HepG2 (cell line): ENCODE measurements around the gene S100Z. TPM values are rescaled to one million over a fixed set of nuclear protein-coding genes. Genes with fewer than 3 reads are reported as not detected.

Experiments
- AKAP8 ChIP-seq: sonication (generic); formaldehyde crosslinking; IDR thresholded peaks from 2 replicates; pipeline ENCODE4 v1.5.1; 2020; ENCODE audit warnings: mild to moderate bottlenecking, missing genetic modification reagents
- ARID3A ChIP-seq: IDR thresholded peaks from 2 replicates; pipeline ENCODE4 v1.6.1; 2012; ENCODE audit warnings: low read depth, low read length, improper control_type of control experiment
- CBFB ChIP-seq: sonication (generic); formaldehyde crosslinking; IDR thresholded peaks from 2 replicates; pipeline ENCODE4 v1.4.0; 2020; ENCODE audit warnings: missing genetic modification reagents
- FOXP4 ChIP-seq: sonication (generic); formaldehyde crosslinking; IDR thresholded peaks from 2 replicates; pipeline ENCODE4 v1.4.0; 2020; ENCODE audit warnings: missing genetic modification reagents
- GMEB1 ChIP-seq: sonication (generic); formaldehyde crosslinking; IDR thresholded peaks from 2 replicates; pipeline ENCODE4 v1.5.1; 2020; ENCODE audit warnings: missing genetic modification reagents, mild to moderate bottlenecking, borderline replicate concordance
- HMG20B ChIP-seq: conservative IDR thresholded peaks from 2 replicates; pipeline ENCODE4 v1.6.1; 2016; ENCODE audit warnings: missing genetic modification reagents, missing compliant biosample characterization
- HOXA5 ChIP-seq: sonication (generic); formaldehyde crosslinking; IDR thresholded peaks from 2 replicates; pipeline ENCODE4 v1.4.0; 2020; ENCODE audit warnings: missing genetic modification reagents
- MEIS2 ChIP-seq: sonication (generic); formaldehyde crosslinking; IDR thresholded peaks from 2 replicates; pipeline ENCODE4 v1.9.0; 2021; ENCODE audit warnings: mild to moderate bottlenecking, missing genetic modification reagents
- NFIC ChIP-seq: IDR thresholded peaks from 2 replicates; pipeline ENCODE4 v1.6.1; 2012; ENCODE audit warnings: mild to moderate bottlenecking, low read length, inconsistent platforms
- NRL ChIP-seq: sonication (generic); formaldehyde crosslinking; IDR thresholded peaks from 2 replicates; pipeline ENCODE4 v1.5.0; 2020; ENCODE audit warnings: missing genetic modification reagents, mild to moderate bottlenecking, moderate library complexity, borderline replicate concordance
- PAF1 ChIP-seq: IDR thresholded peaks from 2 replicates; pipeline ENCODE4 v1.6.1; 2016; ENCODE audit warnings: missing genetic modification reagents, missing compliant biosample characterization
- PITX1 ChIP-seq: sonication (generic); formaldehyde crosslinking; IDR thresholded peaks from 2 replicates; pipeline ENCODE4 v1.5.1; 2020; ENCODE audit warnings: mild to moderate bottlenecking, missing genetic modification reagents
- PLSCR1 ChIP-seq: sonication (generic); formaldehyde crosslinking; IDR thresholded peaks from 2 replicates; pipeline ENCODE4 v1.5.0; 2020; ENCODE audit warnings: missing genetic modification reagents, mild to moderate bottlenecking, borderline replicate concordance
- SP1 ChIP-seq, 2 experiments: fragments of 450-650 bp in 1 of 2; sonication (generic) in 1 of 2; formaldehyde crosslinking in 1 of 2; IDR thresholded peaks; 2 replicates each; pipeline versions ENCODE4 v1.4.0 to v1.6.1; 2016 to 2020; ENCODE audit warnings: missing genetic modification reagents in 1 of 2
- STAG1 ChIP-seq: sonication (generic); formaldehyde crosslinking; IDR thresholded peaks from 2 replicates; pipeline ENCODE4 v1.4.0; 2020; ENCODE audit warnings: missing genetic modification reagents
- ZBTB25 ChIP-seq: IDR thresholded peaks from 2 replicates; pipeline ENCODE4 v1.6.1; 2018; ENCODE audit warnings: missing genetic modification reagents
- ZBTB38 ChIP-seq: sonication (generic); formaldehyde crosslinking; IDR thresholded peaks from 2 replicates; pipeline ENCODE4 v1.5.1; 2020; ENCODE audit warnings: mild to moderate bottlenecking, missing genetic modification reagents
- ZFYVE20 ChIP-seq: sonication (generic); formaldehyde crosslinking; IDR thresholded peaks from 2 replicates; pipeline ENCODE4 v1.8.0; 2023; ENCODE audit warnings: low read depth, mild to moderate bottlenecking, moderate library complexity, missing genetic modification reagents, borderline replicate concordance
- ZNF160 ChIP-seq: sonication (generic); formaldehyde crosslinking; IDR thresholded peaks from 2 replicates; pipeline ENCODE4 v1.8.0; 2022; ENCODE audit warnings: mild to moderate bottlenecking, inconsistent platforms, missing genetic modification reagents
- ZNF572 ChIP-seq: sonication (generic); formaldehyde crosslinking; IDR thresholded peaks from 2 replicates; pipeline ENCODE4 v1.5.1; 2020; ENCODE audit warnings: mild to moderate bottlenecking, missing genetic modification reagents
- ZNF589 ChIP-seq: sonication (generic); formaldehyde crosslinking; conservative IDR thresholded peaks from 2 replicates; pipeline ENCODE4 v1.8.0; 2022; ENCODE audit warnings: mild to moderate bottlenecking, moderate library complexity, missing genetic modification reagents
- ZNF780A ChIP-seq: sonication (generic); formaldehyde crosslinking; IDR thresholded peaks from 2 replicates; pipeline ENCODE4 v1.8.0; 2022; ENCODE audit warnings: mild to moderate bottlenecking, missing genetic modification reagents, moderate library complexity
- polyA plus RNA-seq, 8 experiments: library from polyadenylated mRNA; depleted of rRNA in 3 of 8; stranded (reverse) in 7 of 8; unstranded in 1 of 8; fragments of >200 nt; fragmentation: Illumina TruSeq in 4 of 8; extraction: Trizol in 4 of 8; gene quantifications; 2 replicates each; pipeline versions ENCODE4 v1.2.1 to v1.2.3, GENCODE V29; 2011 to 2016; ENCODE audit warnings: low read depth in 4 of 8, missing spikeins in 1 of 8, mixed read lengths in 1 of 8; ENCODE audit not compliant: insufficient read depth in 1 of 8
- total RNA-seq, 5 experiments: library from RNA; depleted of rRNA; stranded (reverse); fragments of >200 nt; fragmentation: Illumina TruSeq; extraction: Trizol; gene quantifications; 2 replicates each; pipeline ENCODE4 v1.2.3, GENCODE V29; 2016; ENCODE audit warnings: low read depth in 1 of 5

The S100Z gene
- total and polyA plus RNA-seq, 2 of the 13 experiments (the other 11 are each of a cell fraction or from before 2014, with no cell fraction given) = 0.22 TPM; not detected in 1

- TF ChIP-seq FOXP4 (CRISPR knock-in tag) = 0 out of 2 replicates have a peak, but pooled peaks have one; percentile 5
- no peak for TF ChIP-seq ZNF572 (CRISPR knock-in tag)
- TF ChIP-seq ZBTB38 (CRISPR knock-in tag) = no peak
- no peak for TF ChIP-seq NRL (CRISPR knock-in tag)
- no peak for TF ChIP-seq MEIS2 (CRISPR knock-in tag)
- TF ChIP-seq GMEB1 = peak; percentile 46; the same call in 1 of the 2 replicates
- TF ChIP-seq ZNF589 (CRISPR knock-in tag) = no peak
- no peak for TF ChIP-seq STAG1 (CRISPR knock-in tag)
- no peak for TF ChIP-seq PLSCR1 (CRISPR knock-in tag)
- TF ChIP-seq ZNF160 (CRISPR knock-in tag) = no peak; the same call in 1 of the 2 replicates
- no peak for TF ChIP-seq SP1 (IDR thresholded peaks at IDR 0.05)
- TF ChIP-seq SP1 (CRISPR knock-in tag; IDR thresholded peaks at IDR 0.05) = 0 out of 2 replicates have a peak, but pooled peaks have one; percentile 34
- TF ChIP-seq ZBTB25 (CRISPR knock-in tag) = no peak
- TF ChIP-seq ZFYVE20 = no peak
- no peak for TF ChIP-seq NFIC
- TF ChIP-seq HMG20B (CRISPR knock-in tag) = peak; percentile 30; the same call in 1 of the 2 replicates
- no peak for TF ChIP-seq PAF1 (CRISPR knock-in tag)
- 0 out of 2 replicates have a peak, but pooled peaks have one; percentile 36 for TF ChIP-seq HOXA5 (CRISPR knock-in tag)
- no peak for TF ChIP-seq CBFB (CRISPR knock-in tag)
- no peak for TF ChIP-seq AKAP8
- TF ChIP-seq PITX1 = 0 out of 2 replicates have a peak, but pooled peaks have one; percentile 70
- no peak for TF ChIP-seq ZNF780A
- TF ChIP-seq ARID3A = no peak
Measured at GRCh38 chr5:76818844-76819831, 30.7 kb upstream of the S100Z start, which contains the start of gene F2RL1 (continued).
